CD4-positive, alpha-beta memory T cell (primary cell): ENCODE data around the gene AUNIP. TPM values are rescaled to one million over a fixed set of nuclear protein-coding genes. Genes with fewer than 3 reads are reported as not detected.

Source experiments
- CTCF ChIA-PET: fragments of 350-600 bp; sonication (Branson Sonifier 250); formaldehyde crosslinking; loops from one replicate; lab custom pipeline; 2021; ENCODE audit warnings: inconsistent platforms; ENCODE audit not compliant: partially characterized antibody; lab: Charles Lee
- POLR2A ChIA-PET: fragments of 350-600 bp; sonication (Branson Sonifier 250); formaldehyde crosslinking; loops from one replicate; lab custom pipeline; 2021; ENCODE audit not compliant: partially characterized antibody; lab: Charles Lee
- DNase-seq, 5 donors: peaks; one replicate each; pipeline versions ENCODE4 v3.0.0 to v3.0.0-alpha.2; 2020 to 2022; ENCODE audit warnings: mixed read lengths in 1 of 5
- H3K27ac ChIP-seq: one replicate; pipeline ENCODE4 v1.7.0; 2013; ENCODE audit warnings: low read depth, low read length
- H3K27me3 ChIP-seq: 2 replicates; pipeline ENCODE4 v1.7.0; 2013; ENCODE audit warnings: mild to moderate bottlenecking, low read length, moderate library complexity; ENCODE audit not compliant: insufficient read depth
- H3K36me3 ChIP-seq: 2 replicates; pipeline ENCODE4 v1.7.0; 2013; ENCODE audit warnings: mild to moderate bottlenecking, low read length, moderate library complexity; ENCODE audit not compliant: insufficient read depth
- H3K4me1 ChIP-seq: 2 replicates; pipeline ENCODE4 v1.7.0; 2013; ENCODE audit warnings: mild to moderate bottlenecking, low read length, moderate library complexity; ENCODE audit not compliant: insufficient read depth
- H3K4me3 ChIP-seq, 2 donors: one replicate each; pipeline ENCODE4 v1.7.0; 2013; ENCODE audit warnings: low read length in 2 of 2, mild to moderate bottlenecking in 1 of 2
- H3K9me3 ChIP-seq, 2 donors: one replicate each; pipeline ENCODE4 v1.7.0; 2013; ENCODE audit warnings: low read length in 2 of 2, control low read depth in 1 of 2; ENCODE audit not compliant: control insufficient read depth in 1 of 2
- H3K27ac Mint-ChIP-seq, 7 donors: one replicate each; pipeline ENCODE4 v1.8.0; 2020 to 2021; ENCODE audit warnings: mixed read lengths in 7 of 7, mild to moderate bottlenecking in 6 of 7, inconsistent platforms in 3 of 7, moderate library complexity in 3 of 7
- H3K27me3 Mint-ChIP-seq, 2 donors: one replicate each; pipeline ENCODE4 v1.8.0; 2020 to 2021; ENCODE audit warnings: mixed read lengths in 2 of 2
- H3K36me3 Mint-ChIP-seq, 2 donors: one replicate each; pipeline ENCODE4 v1.8.0; 2020 to 2021; ENCODE audit warnings: mixed read lengths in 2 of 2, inconsistent platforms in 1 of 2, mild to moderate bottlenecking in 1 of 2
- H3K4me1 Mint-ChIP-seq, 4 donors: one replicate each; pipeline ENCODE4 v1.8.0; 2020 to 2021; ENCODE audit warnings: mixed read lengths in 4 of 4, mild to moderate bottlenecking in 1 of 4
- H3K4me3 Mint-ChIP-seq, 8 donors: one replicate each; pipeline ENCODE4 v1.8.0; 2020 to 2021; ENCODE audit warnings: mixed read lengths in 8 of 8, mild to moderate bottlenecking in 7 of 8, moderate library complexity in 6 of 8, inconsistent platforms in 3 of 8
- H3K9me3 Mint-ChIP-seq, 8 donors: one replicate each; pipeline ENCODE4 v1.8.0; 2020 to 2021; ENCODE audit warnings: mixed read lengths in 8 of 8, mild to moderate bottlenecking in 5 of 8, inconsistent platforms in 3 of 8, moderate library complexity in 1 of 8
- intact Hi-C: fragments of 100-400 bp; cut with micrococcal nuclease; formaldehyde crosslinking; loops from one replicate; pipeline ENCODE4 v1.15.1; 2023
- polyA plus RNA-seq, 2 donors: library from polyadenylated mRNA; unstranded; fragments of 300-500 nt; fragmentation: Illumina TruSeq; gene quantifications; one replicate each; pipeline ENCODE4 v1.2.3, GENCODE V29; 2021
- total RNA-seq, 2 experiments: library from RNA; stranded (reverse); gene quantifications; one replicate each; pipeline ENCODE4 v1.2.3, GENCODE V29; 2021

The AUNIP gene
- total and polyA plus RNA-seq, 4 experiments from 2014 or later = not detected

DNA sequence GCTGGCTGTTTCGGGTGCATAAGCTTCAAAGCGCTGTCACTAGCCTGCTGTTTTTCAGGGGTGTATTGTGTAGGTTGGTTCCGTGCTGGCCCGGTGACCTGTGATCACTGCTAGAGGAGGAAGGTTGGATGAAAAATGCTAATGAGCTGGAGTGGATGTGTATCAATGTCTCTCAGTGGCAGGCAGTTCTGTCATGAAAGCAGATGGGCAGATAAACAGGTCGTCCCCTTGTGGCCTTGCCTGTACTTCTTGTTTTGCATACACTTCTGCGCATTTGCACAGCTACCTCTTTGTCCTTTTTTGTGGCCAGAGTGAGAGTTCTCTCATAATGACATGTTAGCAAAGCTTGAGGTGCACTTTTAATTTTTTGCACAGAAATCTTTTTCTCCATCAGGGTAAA lies 56.3 kb downstream of the AUNIP start:
- peaks cover 18 to 20% of the 10 kb centered on the region in 2 donors for H3K36me3 Mint-ChIP-seq
- peaks cover 57% of the 10 kb centered on the region for H3K4me1 ChIP-seq
- H3K27me3 Mint-ChIP-seq = no peaks in the 10 kb centered on the region
- peak in 1 of 5 donors; percentile 29 for DNase-seq
- peak overlapping the region; percentile 39 to 84 (median 62) for H3K4me3 Mint-ChIP-seq
- peaks cover 5% of the 10 kb centered on the region for H3K36me3 ChIP-seq
- no peak overlapping the region for H3K27ac ChIP-seq
- H3K4me1 Mint-ChIP-seq = peaks cover 29 to 65% (median 47%) of the 10 kb centered on the region in 4 donors
- no peaks in the 10 kb centered on the region for H3K27me3 ChIP-seq
- CTCF ChIA-PET = interaction anchor here (1.2 to 13.3 kb wide), 6 partner anchors 8 to 282 kb away, joined by 3 to 218 read pairs (median 5); no protein-coding TSS in a partner anchor
- peak overlapping the region; percentile 6 to 87 (median 61) for H3K27ac Mint-ChIP-seq
- peaks cover 0 to 1% (median 0%) of the 10 kb centered on the region in 8 donors for H3K9me3 Mint-ChIP-seq
- intact Hi-C loops = no loop called here
- no peaks in the 10 kb centered on the region for H3K9me3 ChIP-seq
- POLR2A ChIA-PET = interaction anchor here (0.8 to 3.4 kb wide), 5 partner anchors 16 to 265 kb away, joined by 3 to 19 read pairs (median 4); partner anchors contain the start of gene MTFR1L
- H3K4me3 ChIP-seq = no peak overlapping the region

GRCh38 chr1:25800703-25801377 lies 58.4 kb downstream of the AUNIP start:
- Histone ChIP-seq H3K9me3 (no peaks in the 10 kb centered on the region), H3K4me1 (peaks cover 78% of the 10 kb centered on the region), H3K36me3 (peaks cover 2% of the 10 kb centered on the region), H3K27ac (no peak overlapping the region), H3K27me3 (no peaks in the 10 kb centered on the region), H3K4me3 (peak overlapping the region in 1 of 2 donors; percentile 21)
- ChIA-PET POLR2A (interaction anchor here (0.5 to 5.3 kb wide), 9 partner anchors 18 to 257 kb away, joined by 4 to 37 read pairs (median 6); partner anchors contain the start of genes LDLRAP1, MAN1C1 and MTFR1L), CTCF (interaction anchor here (1.0 to 13.3 kb wide), 10 partner anchors 9 to 296 kb away, joined by 3 to 218 read pairs (median 6); no protein-coding TSS in a partner anchor)
- Mint-ChIP-seq H3K9me3 (peaks cover 0 to 3% (median 0%) of the 10 kb centered on the region in 8 donors), H3K27ac (peak overlapping the region; percentile 58 to 91 (median 70)), H3K4me1 (peaks cover 44 to 84% (median 65%) of the 10 kb centered on the region in 4 donors), H3K27me3 (peaks cover 0 to 2% of the 10 kb centered on the region in 2 donors), H3K4me3 (peak overlapping the region; percentile 79 to 88 (median 82)), H3K36me3 (peaks cover 8 to 11% of the 10 kb centered on the region in 2 donors)
- no peak for DNase-seq
- intact Hi-C loops = no loop called here

DNA sequence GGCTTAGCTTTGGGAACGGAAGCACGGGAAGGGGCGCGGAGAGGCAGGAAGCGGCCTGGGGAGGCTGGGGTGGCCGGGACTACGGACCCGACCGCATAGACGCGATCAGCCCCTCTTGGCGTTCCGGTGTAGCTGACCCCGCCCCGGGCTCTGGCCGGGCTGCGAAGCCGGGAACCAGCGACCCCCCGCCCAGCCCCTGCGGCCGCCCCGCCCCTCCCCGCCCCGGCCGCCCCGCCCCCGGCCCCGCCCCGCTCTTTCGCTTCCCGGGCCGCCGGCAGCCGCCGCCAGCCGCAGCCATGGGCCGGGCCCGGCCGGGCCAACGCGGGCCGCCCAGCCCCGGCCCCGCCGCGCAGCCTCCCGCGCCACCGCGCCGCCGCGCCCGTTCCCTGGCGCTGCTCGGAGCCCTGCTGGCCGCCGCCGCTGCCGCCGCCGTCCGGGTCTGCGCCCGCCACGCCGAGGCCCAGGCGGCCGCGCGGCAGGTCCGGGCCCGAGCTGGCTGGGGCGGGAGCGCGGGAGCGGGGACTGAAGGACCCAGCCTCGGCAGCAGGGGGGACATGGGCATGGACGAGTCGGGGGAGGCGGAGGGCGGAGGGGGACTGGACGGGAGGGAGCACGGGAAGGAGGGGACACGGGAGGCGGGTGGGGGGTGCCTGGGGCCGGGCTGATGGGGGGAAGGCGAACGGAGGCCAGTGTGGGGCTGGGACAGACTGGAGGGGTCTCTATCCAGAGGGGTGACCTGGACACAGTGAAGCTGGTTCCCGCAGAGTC lies 59.1 kb downstream of the AUNIP start, which contains the start of gene SELENON:
Gene SELENON, plus strand, starts transcription at position 259 of the 768 bp plus-strand sequence. Its CDS starts 38 bp downstream, at position 297.
- H3K36me3 ChIP-seq = no peaks in the 10 kb centered on the region
- ChIA-PET POLR2A (interaction anchor here (0.5 to 5.3 kb wide), 15 partner anchors 10 to 296 kb away, joined by 3 to 37 read pairs (median 5); partner anchors contain the start of genes LDLRAP1, MAN1C1 and MTFR1L), CTCF (interaction anchor here (1.3 to 13.3 kb wide), 6 partner anchors 9 to 189 kb away, joined by 4 to 218 read pairs (median 19); no protein-coding TSS in a partner anchor)
- H3K27ac Mint-ChIP-seq = peak within 1 kb of the TSS; percentile 61 to 91 (median 75)
- H3K4me3 Mint-ChIP-seq = peak within 1 kb of the TSS; percentile 79 to 88 (median 82)
- peaks cover 78% of the 10 kb centered on the region for H3K4me1 ChIP-seq
- peak in 3 of 5 donors; percentile 23 to 35 (median 26) for DNase-seq
- peaks cover 0 to 3% (median 0%) of the 10 kb centered on the region in 8 donors for H3K9me3 Mint-ChIP-seq
- intact Hi-C loops = loop anchor here (5.0 to 10.0 kb wide), 3 partner anchors 123 to 555 kb away; partner anchors contain the start of gene RSRP1
- no peaks in the 10 kb centered on the region for H3K27me3 ChIP-seq
- peaks cover 0 to 2% of the 10 kb centered on the region in 2 donors for H3K27me3 Mint-ChIP-seq
- peaks cover 3 to 4% of the 10 kb centered on the region in 2 donors for H3K36me3 Mint-ChIP-seq
- no peak within 1 kb of the TSS for H3K27ac ChIP-seq
- peaks cover 44 to 84% (median 68%) of the 10 kb centered on the region in 4 donors for H3K4me1 Mint-ChIP-seq
- peak within 1 kb of the TSS in 1 of 2 donors; percentile 21 for H3K4me3 ChIP-seq
- no peaks in the 10 kb centered on the region for H3K9me3 ChIP-seq

DNA sequence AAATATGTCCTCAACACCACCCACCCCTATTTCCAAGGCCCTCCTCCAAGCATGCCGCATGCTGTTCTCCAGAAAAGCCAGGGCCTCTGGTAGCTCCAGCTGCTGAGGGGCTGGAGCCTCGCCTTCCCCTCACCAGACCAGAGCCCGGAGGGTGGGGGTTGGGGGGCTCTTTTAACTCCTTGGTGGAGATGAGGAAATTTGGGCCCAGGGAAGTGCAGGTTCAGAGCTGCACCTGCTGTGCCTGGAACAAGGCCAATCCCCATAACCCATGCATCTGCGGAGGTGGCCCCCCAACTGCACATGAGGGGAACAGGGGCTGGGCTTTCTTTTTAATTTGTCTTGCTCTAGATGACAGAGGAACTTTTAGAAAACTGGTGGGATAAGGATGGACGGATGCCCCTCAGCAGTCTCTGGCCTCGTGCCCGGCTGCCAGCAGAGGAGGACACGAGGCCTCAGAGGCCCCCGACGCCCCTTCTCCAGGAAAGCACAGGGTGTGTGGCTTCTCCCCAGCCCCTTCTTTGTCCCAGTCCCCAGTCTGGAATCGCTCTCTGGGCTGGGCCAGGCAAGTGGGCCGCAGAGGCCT lies 59.8 kb downstream of the AUNIP start:
- ChIA-PET POLR2A (interaction anchor here (0.7 to 5.3 kb wide), 9 partner anchors 11 to 296 kb away, joined by 3 to 37 read pairs (median 4); partner anchors contain the start of genes LDLRAP1 and MTFR1L), CTCF (interaction anchor here (1.6 to 13.3 kb wide), 4 partner anchors 11 to 188 kb away, joined by 3 to 218 read pairs (median 37); no protein-coding TSS in a partner anchor)
- H3K27ac Mint-ChIP-seq = peak overlapping the region; percentile 61 to 88 (median 75)
- H3K4me3 Mint-ChIP-seq = peak overlapping the region; percentile 71 to 82 (median 74)
- Histone ChIP-seq H3K9me3 (no peaks in the 10 kb centered on the region), H3K4me3 (no peak overlapping the region), H3K36me3 (no peaks in the 10 kb centered on the region), H3K27me3 (no peaks in the 10 kb centered on the region), H3K4me1 (peaks cover 72% of the 10 kb centered on the region), H3K27ac (no peak overlapping the region)
- intact Hi-C loops = loop anchor here (5.0 to 10.0 kb wide), 3 partner anchors 122 to 555 kb away; partner anchors contain the start of gene RSRP1
- H3K36me3 Mint-ChIP-seq = peaks cover 0 to 3% of the 10 kb centered on the region in 2 donors
- peaks cover 44 to 82% (median 66%) of the 10 kb centered on the region in 4 donors for H3K4me1 Mint-ChIP-seq
- DNase-seq = no peak
- peaks cover 0 to 3% (median 0%) of the 10 kb centered on the region in 8 donors for H3K9me3 Mint-ChIP-seq
- H3K27me3 Mint-ChIP-seq = peaks cover 0 to 2% of the 10 kb centered on the region in 2 donors

DNA sequence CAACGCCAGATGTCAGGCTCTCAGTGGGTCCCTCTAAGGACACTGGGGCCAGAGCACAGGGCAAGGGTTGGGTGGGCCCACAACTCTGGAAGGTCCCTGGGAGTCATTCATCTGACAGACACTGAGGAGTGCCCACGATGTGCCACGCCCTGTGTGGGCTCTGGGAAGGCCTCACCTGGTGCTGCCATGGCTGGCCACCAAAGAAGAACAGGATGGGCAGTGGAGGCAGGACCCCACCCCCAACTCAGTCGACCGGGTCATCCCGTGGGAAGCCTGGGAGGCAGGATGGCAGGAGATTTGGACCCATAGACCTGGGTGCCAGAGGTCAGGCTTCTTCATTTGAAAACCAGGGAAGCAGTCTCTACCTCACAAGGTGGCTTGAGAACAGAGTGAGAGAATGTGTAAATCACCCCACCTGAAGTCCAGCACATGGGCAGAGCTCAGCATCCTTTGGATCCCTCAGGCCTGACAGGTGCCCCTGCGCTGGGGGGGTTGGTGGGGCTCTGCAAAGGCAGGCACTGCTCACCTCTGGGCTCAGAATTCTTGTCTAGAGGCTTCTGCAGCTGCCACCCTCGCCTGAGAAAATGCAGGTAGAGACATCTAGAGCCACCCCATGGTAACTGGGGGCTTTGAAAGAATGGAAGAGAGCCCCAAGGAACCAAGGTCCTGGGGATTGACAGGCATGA lies 60.4 kb downstream of the AUNIP start:
- H3K4me3 Mint-ChIP-seq = peak overlapping the region; percentile 60 to 82 (median 74)
- no peak for DNase-seq
- ChIA-PET POLR2A (interaction anchor here (0.9 to 5.3 kb wide), 8 partner anchors 11 to 295 kb away, joined by 3 to 37 read pairs (median 5); no protein-coding TSS in a partner anchor), CTCF (interaction anchor here (0.8 to 13.3 kb wide), 12 partner anchors 12 to 279 kb away, joined by 3 to 218 read pairs (median 4); no protein-coding TSS in a partner anchor)
- peaks cover 0 to 2% of the 10 kb centered on the region in 2 donors for H3K27me3 Mint-ChIP-seq
- Histone ChIP-seq H3K27me3 (no peaks in the 10 kb centered on the region), H3K36me3 (no peaks in the 10 kb centered on the region), H3K4me1 (peaks cover 72% of the 10 kb centered on the region), H3K27ac (no peak overlapping the region), H3K4me3 (no peak overlapping the region), H3K9me3 (no peaks in the 10 kb centered on the region)
- peak overlapping the region; percentile 48 to 95 (median 86) for H3K27ac Mint-ChIP-seq
- H3K9me3 Mint-ChIP-seq = peaks cover 0 to 3% (median 0%) of the 10 kb centered on the region in 8 donors
- H3K36me3 Mint-ChIP-seq = peaks cover 0 to 3% of the 10 kb centered on the region in 2 donors
- peaks cover 40 to 77% (median 61%) of the 10 kb centered on the region in 4 donors for H3K4me1 Mint-ChIP-seq
- intact Hi-C loops = loop anchor here (5.0 to 10.0 kb wide), 3 partner anchors 122 to 554 kb away; partner anchors contain the start of gene RSRP1
